ENCODE results near the gene ACTRT2.

- TF ChIP-seq POLR2A (IDR thresholded peaks at IDR 0.05) (no peak), CTCF (IDR thresholded peaks at IDR 0.05) (no peak)
These were observed 39.6 kb downstream of the ACTRT2 start for GRCh38 chr1:3060601-3061551.
